Measurements from ENCODE around the gene ARMC7.

Gene ARMC7

GRCh38 chr17:75078284-75079022 lies 31.3 kb upstream of the ARMC7 start:
- DNase-seq = no peak

DNA sequence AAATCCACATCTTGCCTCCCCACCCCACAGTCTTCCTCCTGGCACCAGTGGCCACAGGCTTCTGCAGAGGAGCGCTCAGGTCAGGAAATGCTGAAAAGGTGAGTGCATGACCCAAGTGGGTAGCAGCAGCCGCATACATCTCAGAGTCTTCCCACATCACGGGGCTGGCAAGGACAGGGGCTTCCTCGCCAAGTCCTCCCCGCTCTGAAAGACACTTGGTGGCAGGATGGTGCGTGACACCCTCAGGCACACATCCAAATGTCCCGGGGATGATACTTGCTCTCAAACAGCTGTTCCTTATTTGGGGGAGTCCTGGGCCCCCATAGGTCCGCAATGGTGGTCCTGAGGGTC lies 30.8 kb upstream of the ARMC7 start:
- DNase-seq = no peak

- DNase-seq = no peak
Observed at GRCh38 chr17:75081611-75082540, 27.9 kb upstream of the ARMC7 start.

GRCh38 chr17:75082683-75083082 lies 27.1 kb upstream of the ARMC7 start:
- DNase-seq = no peak

DNA sequence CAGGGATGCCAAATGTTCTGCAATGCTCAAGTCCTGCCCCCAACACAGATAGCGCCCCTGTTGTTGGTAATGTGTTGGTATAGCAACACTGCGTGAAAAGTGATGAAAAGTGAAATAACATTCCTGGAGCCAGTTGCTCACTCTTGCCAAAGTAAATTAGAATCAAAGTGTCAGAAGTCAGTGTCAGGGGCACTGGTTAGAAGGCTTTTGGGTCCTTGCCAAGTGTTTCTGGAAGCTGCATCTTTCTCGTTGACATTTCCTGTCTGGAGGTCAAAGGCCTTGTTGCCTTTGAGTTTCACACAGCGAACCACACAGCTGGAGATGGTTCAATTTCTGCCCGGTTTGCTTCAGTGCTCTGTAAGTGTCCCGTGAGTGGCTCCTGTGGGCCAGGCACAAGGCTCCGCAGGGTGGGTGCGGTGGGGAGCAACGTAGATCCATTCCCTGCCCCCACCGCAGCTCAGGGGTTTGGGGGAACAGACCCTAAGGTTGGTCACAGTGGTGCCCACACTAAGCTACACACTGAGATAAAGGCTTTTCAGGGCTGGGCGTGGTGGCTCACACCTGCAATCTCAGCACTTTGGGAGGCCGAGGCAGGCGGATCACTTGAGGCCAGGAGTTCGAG lies 25.6 kb upstream of the ARMC7 start:
- DNase-seq = no peak

DNA sequence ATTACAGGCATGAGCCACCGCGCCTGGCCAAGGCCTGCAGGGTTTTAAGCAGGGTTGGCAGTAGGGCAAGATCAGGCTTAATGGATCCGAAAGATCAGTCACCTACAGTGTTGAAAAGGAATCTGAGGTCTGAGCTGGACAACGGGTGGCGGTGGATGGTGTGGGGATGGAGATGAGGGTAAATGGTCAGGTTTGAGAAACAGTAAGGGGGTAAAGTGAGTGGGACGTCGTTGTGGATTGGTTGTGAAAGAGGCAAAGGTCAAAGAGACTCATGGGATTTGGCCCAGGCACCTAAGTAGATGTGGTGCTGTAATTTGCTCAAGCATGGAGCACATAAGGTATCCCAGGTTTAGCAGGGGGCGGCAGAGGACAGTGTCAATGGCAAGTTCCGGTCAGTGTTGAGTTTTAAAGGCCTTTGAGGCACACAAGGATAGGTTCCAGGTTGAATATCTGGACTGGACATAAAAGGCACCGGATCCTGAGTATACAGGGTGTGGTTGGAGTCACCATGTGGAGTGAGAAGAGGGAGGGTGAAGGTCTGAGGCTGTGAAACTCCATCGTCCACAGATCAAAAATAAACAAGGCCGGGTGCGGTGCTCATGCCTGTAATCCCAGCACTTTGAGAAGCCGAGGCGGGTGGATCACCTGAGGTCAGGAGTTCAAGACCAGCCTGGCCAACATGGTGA lies 23.1 kb upstream of the ARMC7 start:
- no peak for DNase-seq

DNA sequence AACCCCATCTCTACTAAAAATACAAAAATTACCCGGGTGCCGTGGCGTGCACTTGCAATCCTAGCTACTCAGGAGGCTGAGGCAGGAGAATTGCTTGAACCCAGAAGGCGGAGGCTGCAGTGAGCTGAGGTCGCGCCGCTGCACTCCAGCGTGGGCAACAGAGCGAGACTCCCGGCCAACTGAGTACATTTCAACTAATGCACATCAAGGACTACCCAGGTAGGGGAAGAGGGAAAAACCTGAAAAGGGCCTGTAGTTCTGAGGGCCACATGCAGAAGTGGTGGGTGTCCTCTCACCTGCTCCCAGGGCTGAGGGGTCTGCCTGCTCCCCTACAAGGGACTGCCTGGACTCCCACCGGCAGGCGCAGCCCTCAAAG lies 22.6 kb upstream of the ARMC7 start:
- no peak for DNase-seq

GRCh38 chr17:75087558-75088453 lies 22.0 kb upstream of the ARMC7 start, which contains the start of gene SLC16A5:
Gene SLC16A5, plus strand, starts transcription at chr17:75087954. Its CDS starts 5,683 bp downstream, at chr17:75093637.
- peak; percentile 82 for DNase-seq

- no peak for DNase-seq
Observed at GRCh38 chr17:75088465-75089417, 21.0 kb upstream of the ARMC7 start.

DNA sequence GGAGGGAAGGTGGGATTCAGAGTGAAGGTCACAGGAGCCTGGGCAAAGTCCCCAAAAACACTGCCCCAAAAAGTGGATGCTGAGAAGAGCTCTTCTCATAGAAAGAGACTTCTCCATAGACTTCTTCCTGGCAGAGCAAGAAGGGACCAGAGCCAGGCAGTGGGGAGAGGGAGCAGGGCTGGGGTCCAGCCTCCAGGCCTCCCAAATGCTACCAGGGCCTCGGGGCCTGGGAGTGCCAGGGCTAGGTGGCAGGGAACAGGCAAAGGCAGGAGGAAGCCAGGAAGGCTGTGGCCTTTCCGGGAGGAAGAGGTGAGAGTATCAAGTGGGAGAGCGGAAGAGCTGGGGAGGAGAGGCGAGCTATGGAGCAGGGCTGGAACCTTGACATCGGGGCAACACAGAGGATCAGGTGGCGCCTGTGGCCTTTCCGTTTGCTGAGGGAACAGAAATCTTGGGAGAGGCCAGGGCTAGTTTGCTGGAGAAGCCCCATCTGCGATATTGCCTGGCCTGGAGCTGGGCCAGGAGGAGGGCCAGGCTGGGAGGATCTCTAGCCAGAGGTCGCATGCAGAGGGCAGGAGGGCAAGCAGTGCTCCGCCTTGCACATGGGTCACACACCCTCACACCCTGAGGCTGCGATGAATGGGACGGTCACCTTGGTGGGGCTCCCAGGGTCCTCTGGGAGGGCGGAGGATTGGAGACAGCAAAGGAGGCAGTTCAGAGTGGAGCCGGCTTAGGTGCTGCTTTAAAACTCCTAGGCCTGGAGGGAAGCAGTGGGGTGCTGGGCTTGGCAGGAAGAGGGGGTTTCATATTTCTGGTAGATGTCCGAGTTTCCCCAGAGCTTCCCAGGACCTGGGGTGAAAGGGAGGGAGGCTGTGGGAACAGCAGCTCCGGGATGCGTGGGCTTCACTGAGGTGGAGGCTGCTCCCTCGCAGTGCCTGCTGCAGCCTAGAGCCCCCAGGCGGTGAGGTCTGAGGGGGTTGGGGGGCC lies 18.6 kb upstream of the ARMC7 start:
- DNase-seq = no peak

DNA sequence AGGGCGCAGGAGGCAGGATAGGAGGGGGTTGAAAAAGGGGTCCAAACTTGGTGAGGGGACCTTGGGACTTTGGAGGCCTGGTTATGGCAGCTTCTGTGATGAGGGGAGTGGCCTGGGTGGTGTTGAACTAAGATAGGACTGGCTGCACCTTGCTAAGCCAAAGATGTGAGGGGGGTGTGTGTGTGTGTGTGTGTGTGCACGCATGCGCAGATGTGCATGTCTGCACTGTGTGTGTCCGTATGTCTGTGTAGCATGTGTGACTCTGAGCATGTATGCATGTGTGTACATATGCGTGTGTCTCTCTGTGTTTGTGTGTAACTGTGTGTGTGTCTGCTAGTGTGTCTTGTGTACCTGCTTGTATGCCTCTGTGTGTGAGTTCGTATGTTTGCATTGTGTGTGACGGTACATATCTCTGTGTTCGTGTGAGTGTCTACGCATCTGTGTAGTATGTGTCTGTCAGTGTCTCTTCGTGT lies 17.9 kb upstream of the ARMC7 start:
- DNase-seq = no peak

GRCh38 chr17:75093548-75094158 lies 16.1 kb upstream of the ARMC7 start:
- DNase-seq = no peak

DNA sequence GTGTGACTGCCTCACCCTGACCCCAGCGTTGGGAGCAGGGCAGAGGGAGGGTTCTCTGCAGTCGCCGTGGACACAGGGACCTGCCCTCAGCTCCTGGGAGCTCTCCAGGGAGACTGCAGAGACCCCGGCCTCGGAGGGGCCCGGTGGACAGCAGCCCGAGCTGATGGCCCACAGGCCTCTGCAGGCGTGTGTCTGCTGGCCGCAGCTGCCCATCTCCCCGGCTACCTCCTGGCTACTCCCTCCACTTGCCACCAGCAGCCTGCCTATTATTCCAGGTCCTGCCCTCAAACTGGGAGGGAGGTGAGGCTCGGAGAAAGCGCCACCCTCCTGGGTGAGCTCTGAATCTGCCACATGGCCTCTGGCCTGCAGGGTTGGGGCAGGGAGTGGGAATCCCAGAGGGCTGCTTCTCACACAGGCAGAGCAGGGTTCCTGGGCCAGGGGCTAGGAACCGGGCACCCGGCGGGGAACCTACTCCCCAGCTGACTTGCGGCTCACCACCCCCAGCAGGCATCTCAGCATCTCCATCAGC lies 14.8 kb upstream of the ARMC7 start:
- no peak for DNase-seq

GRCh38 chr17:75096082-75096625 lies 13.6 kb upstream of the ARMC7 start:
- DNase-seq = peak; percentile 82

DNA sequence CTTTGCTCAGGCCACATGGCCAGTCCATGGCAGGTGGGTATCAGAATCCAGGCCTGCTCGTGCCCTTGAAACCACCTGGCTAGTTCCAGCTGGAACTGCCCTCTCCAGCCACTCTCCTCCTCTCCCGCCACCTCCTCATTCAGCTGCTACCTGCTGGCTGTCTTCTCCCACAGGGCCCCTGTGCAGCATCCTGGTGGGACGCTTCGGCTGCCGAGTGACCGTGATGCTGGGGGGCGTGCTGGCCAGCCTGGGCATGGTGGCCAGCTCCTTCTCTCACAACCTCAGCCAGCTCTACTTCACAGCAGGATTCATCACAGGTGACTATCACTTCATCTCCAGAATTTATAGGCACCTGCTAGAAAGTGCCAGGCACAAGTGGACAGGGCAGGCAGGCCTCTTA lies 11.9 kb upstream of the ARMC7 start:
- DNase-seq = no peak

GRCh38 chr17:75098861-75099260 lies 10.9 kb upstream of the ARMC7 start:
- no peak for DNase-seq

DNA sequence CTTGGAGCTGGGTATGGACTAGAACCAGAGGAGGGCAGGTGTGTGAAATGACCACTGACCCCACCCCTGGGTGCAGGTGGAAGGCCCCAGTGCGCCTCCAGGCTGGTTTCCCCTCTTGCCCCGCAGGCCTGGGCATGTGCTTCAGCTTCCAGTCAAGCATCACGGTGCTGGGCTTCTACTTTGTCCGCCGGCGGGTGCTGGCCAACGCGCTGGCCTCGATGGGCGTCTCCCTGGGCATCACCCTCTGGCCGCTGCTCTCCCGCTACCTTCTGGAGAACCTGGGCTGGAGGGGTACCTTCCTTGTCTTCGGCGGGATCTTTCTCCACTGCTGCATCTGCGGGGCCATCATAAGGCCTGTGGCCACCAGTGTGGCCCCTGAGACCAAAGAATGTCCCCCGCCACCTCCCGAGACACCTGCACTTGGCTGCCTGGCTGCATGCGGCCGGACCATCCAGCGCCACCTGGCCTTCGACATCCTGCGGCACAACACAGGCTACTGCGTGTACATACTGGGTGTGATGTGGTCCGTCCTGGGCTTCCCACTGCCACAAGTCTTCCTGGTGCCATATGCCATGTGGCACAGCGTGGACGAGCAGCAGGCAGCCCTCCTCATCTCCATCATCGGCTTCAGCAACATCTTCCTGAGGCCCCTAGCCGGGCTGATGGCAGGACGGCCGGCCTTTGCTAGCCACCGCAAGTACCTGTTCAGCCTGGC lies 9.7 kb upstream of the ARMC7 start:
- no peak for DNase-seq

DNA sequence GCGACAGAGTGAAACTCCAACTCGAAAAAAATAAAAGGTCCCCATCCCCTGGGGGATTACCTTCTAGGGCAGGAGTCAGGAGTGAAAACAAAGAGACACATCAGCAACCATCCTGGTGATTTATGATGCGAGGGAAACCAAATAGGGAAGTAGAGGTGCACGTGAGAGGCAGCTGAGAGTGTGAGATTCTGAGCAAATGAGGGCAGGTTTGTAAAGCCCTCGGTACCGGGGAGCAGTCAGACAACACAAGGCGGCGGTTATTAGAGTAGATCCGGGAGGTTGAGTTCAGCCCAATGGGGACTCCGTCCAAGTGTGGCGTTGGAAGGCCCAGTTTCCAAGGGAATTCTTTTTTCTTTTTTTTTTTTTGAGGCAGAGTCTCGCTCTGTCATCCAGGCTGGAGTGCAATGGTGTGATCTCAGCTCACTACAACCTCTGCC lies 7.4 kb upstream of the ARMC7 start:
- DNase-seq = peak; percentile 39

Measured in GF-D8 (cell line).